ENCODE results near the gene FCHSD1. TPM values are rescaled to one million over a fixed set of nuclear protein-coding genes. Genes with fewer than 3 reads are reported as not detected.

FCHSD1 gene
- total RNA-seq, 1 experiment from 2014 or later, result 22.7 TPM

- CTCF ChIA-PET, result no interaction called here
- TF ChIP-seq EZH2 (IDR thresholded peaks at IDR 0.05; ENCODE audit: low read length, unreplicated experiment) (no peak), CTCF (conservative IDR thresholded peaks at IDR 0.05; ENCODE audit: low read depth, low read length) (no peak), EZH2phosphoT487 (IDR thresholded peaks at IDR 0.05; ENCODE audit: borderline replicate concordance, low read length) (no peak)
- Histone ChIP-seq H3K79me2 (ENCODE audit: low read length) (no peaks in the 10 kb centered on the region), H4K20me1 (ENCODE audit: low read length) (no peaks in the 10 kb centered on the region), H3K9ac (ENCODE audit: low read length) (no peak overlapping the region), H3K9me3 (ENCODE audit: low read length) (no peaks in the 10 kb centered on the region), H3K27me3 (ENCODE audit: low read length) (no peaks in the 10 kb centered on the region), H3K27ac (ENCODE audit: low read length) (no peak overlapping the region), H3K4me1 (ENCODE audit: insufficient read depth, low read length) (peaks cover 15% of the 10 kb centered on the region), H3K36me3 (ENCODE audit: low read depth, low read length) (no peaks in the 10 kb centered on the region), H2AFZ (ENCODE audit: low read length) (no peak overlapping the region), H3K4me2 (ENCODE audit: low read length) (no peak overlapping the region), H3K9me2 (replicated peaks; ENCODE audit: low read length) (no peaks in the 10 kb centered on the region), H3F3A (ENCODE audit: low read length, unreplicated experiment) (no peaks in the 10 kb centered on the region), H3K4me3 (ENCODE audit: low read length) (no peak overlapping the region)
- ATAC-seq (no peak), DNase-seq (no peak)
- intact Hi-C loops (cut with micrococcal nuclease), result no loop called here
- BruUV-seq (replicated peaks), result no TSS peak
- POLR2A ChIA-PET (ENCODE audit: unreplicated experiment), result no interaction called here
Observed at GRCh38 chr5:141686648-141687416, 35.6 kb upstream of the FCHSD1 start.

- H3K36me3 ChIP-seq (ENCODE audit: low read depth, low read length), result no peaks in the 10 kb centered on the region
- no peak overlapping the region for H3K27ac ChIP-seq (ENCODE audit: low read length)
- CTCF ChIA-PET, result no interaction called here
- peaks cover 4% of the 10 kb centered on the region for H3F3A ChIP-seq (ENCODE audit: low read length, unreplicated experiment)
- H4K20me1 ChIP-seq (ENCODE audit: low read length), result no peaks in the 10 kb centered on the region
- no peak overlapping the region for H3K4me2 ChIP-seq (ENCODE audit: low read length)
- peaks cover 26% of the 10 kb centered on the region for H3K4me1 ChIP-seq (ENCODE audit: insufficient read depth, low read length)
- no peaks in the 10 kb centered on the region for H3K27me3 ChIP-seq (ENCODE audit: low read length)
- no peaks in the 10 kb centered on the region for H3K9me3 ChIP-seq (ENCODE audit: low read length)
- no peak overlapping the region for H3K9ac ChIP-seq (ENCODE audit: low read length)
- intact Hi-C loops (cut with micrococcal nuclease), result no loop called here
- no peak overlapping the region for H3K4me3 ChIP-seq (ENCODE audit: low read length)
- no peaks in the 10 kb centered on the region for H3K9me2 ChIP-seq (replicated peaks; ENCODE audit: low read length)
- BruUV-seq (replicated peaks), result no TSS peak
- ATAC-seq, result no peak
- POLR2A ChIA-PET (ENCODE audit: unreplicated experiment), result no interaction called here
- DNase-seq, result no peak
- no peak overlapping the region for H2AFZ ChIP-seq (ENCODE audit: low read length)
- H3K79me2 ChIP-seq (ENCODE audit: low read length), result peaks cover 3% of the 10 kb centered on the region
- no peak for TF ChIP-seq EZH2 (IDR thresholded peaks at IDR 0.05; ENCODE audit: low read length, unreplicated experiment)
- no peak for TF ChIP-seq EZH2phosphoT487 (IDR thresholded peaks at IDR 0.05; ENCODE audit: borderline replicate concordance, low read length)
- TF ChIP-seq CTCF (conservative IDR thresholded peaks at IDR 0.05; ENCODE audit: low read depth, low read length), result no peak
Observed at GRCh38 chr5:141685591-141685990, 34.4 kb upstream of the FCHSD1 start.

GRCh38 chr5:141683596-141684141 lies 32.5 kb upstream of the FCHSD1 start:
- Histone ChIP-seq H3K4me1 (ENCODE audit: insufficient read depth, low read length) (peaks cover 33% of the 10 kb centered on the region), H3K36me3 (ENCODE audit: low read depth, low read length) (no peaks in the 10 kb centered on the region), H4K20me1 (ENCODE audit: low read length) (no peaks in the 10 kb centered on the region), H3K27me3 (ENCODE audit: low read length) (no peaks in the 10 kb centered on the region), H2AFZ (ENCODE audit: low read length) (no peak overlapping the region), H3K27ac (ENCODE audit: low read length) (no peak overlapping the region), H3K9me2 (replicated peaks; ENCODE audit: low read length) (no peaks in the 10 kb centered on the region), H3K4me2 (ENCODE audit: low read length) (no peak overlapping the region), H3F3A (ENCODE audit: low read length, unreplicated experiment) (peaks cover 4% of the 10 kb centered on the region), H3K79me2 (ENCODE audit: low read length) (peaks cover 9% of the 10 kb centered on the region), H3K4me3 (ENCODE audit: low read length) (no peak overlapping the region), H3K9me3 (ENCODE audit: low read length) (no peaks in the 10 kb centered on the region), H3K9ac (ENCODE audit: low read length) (no peak overlapping the region)
- ATAC-seq, result no peak
- no peak for DNase-seq
- ChIA-PET POLR2A (ENCODE audit: unreplicated experiment) (interaction anchor here (0.6 kb wide), 2 partner anchors 91 to 160 kb away, joined by 3 to 5 read pairs; no protein-coding TSS in a partner anchor), CTCF (interaction anchor here (0.7 kb wide), 1 partner anchor 285 kb away, joined by 3 read pairs; the partner anchor contains the start of gene RNF14)
- BruUV-seq (replicated peaks), result no TSS peak
- intact Hi-C loops (cut with micrococcal nuclease), result no loop called here
- no peak for TF ChIP-seq EZH2 (IDR thresholded peaks at IDR 0.05; ENCODE audit: low read length, unreplicated experiment)
- TF ChIP-seq CTCF (conservative IDR thresholded peaks at IDR 0.05; ENCODE audit: low read depth, low read length), result no peak
- TF ChIP-seq EZH2phosphoT487 (IDR thresholded peaks at IDR 0.05; ENCODE audit: borderline replicate concordance, low read length), result no peak

Data from PC-3 (cell line).